Astrocyte (in vitro differentiated cells and primary cell): ENCODE measurements around the gene LRRC4C.

Source experiments
- CTCF ChIP-seq: IDR thresholded peaks from 2 replicates; pipeline ENCODE4 v1.5.1; 2011; ENCODE audit warnings: low read depth, mild to moderate bottlenecking, inconsistent platforms, low read length, moderate library complexity; ENCODE audit not compliant: insufficient read depth
- EZH2 ChIP-seq: IDR thresholded peaks from 2 replicates; pipeline ENCODE4 v1.6.1; 2012; ENCODE audit warnings: mild to moderate bottlenecking, low read length, inconsistent platforms; ENCODE audit not compliant: insufficient read depth

- TF ChIP-seq EZH2 (no peak), CTCF (no peak)
Measured at GRCh38 chr11:41267451-41267850, 192.0 kb downstream of the LRRC4C start.
